HepG2 (cell line): Measurements from ENCODE around the gene SRSF1. TPM values are rescaled to one million over a fixed set of nuclear protein-coding genes. Genes with fewer than 3 reads are reported as not detected.
A peak's percentile ranks its signal among the peaks of the same experiment; 100 is the strongest.

Experiments
- ATAD3A ChIP-seq: sonication (generic); formaldehyde crosslinking; IDR thresholded peaks from 2 replicates; pipeline ENCODE4 v1.4.0; 2020; ENCODE audit warnings: missing genetic modification reagents
- GATAD1 ChIP-seq: IDR thresholded peaks from 2 replicates; pipeline ENCODE4 v1.6.1; 2016; ENCODE audit warnings: missing genetic modification reagents, missing compliant biosample characterization
- GLMP ChIP-seq: sonication (generic); formaldehyde crosslinking; IDR thresholded peaks from 2 replicates; pipeline ENCODE4 v1.9.0; 2021; ENCODE audit warnings: missing genetic modification reagents, mild to moderate bottlenecking, borderline replicate concordance
- JUN ChIP-seq: sonication (generic); formaldehyde crosslinking; IDR thresholded peaks from 2 replicates; pipeline ENCODE4 v1.4.0; 2020; ENCODE audit warnings: mild to moderate bottlenecking, missing genetic modification reagents
- MYC ChIP-seq: sonication (generic); formaldehyde crosslinking; IDR thresholded peaks from 2 replicates; pipeline ENCODE4 v1.9.0; 2021; ENCODE audit warnings: missing genetic modification reagents, borderline replicate concordance
- NFYB ChIP-seq: sonication (generic); formaldehyde crosslinking; IDR thresholded peaks from 2 replicates; pipeline ENCODE4 v1.4.0; 2020; ENCODE audit warnings: missing genetic modification reagents
- SALL1 ChIP-seq: sonication (generic); formaldehyde crosslinking; IDR thresholded peaks from 2 replicates; pipeline ENCODE4 v1.8.0; 2022; ENCODE audit warnings: mild to moderate bottlenecking, missing genetic modification reagents
- SP1 ChIP-seq, 2 experiments: fragments of 450-650 bp in 1 of 2; sonication (generic) in 1 of 2; formaldehyde crosslinking in 1 of 2; IDR thresholded peaks; 2 replicates each; pipeline versions ENCODE4 v1.4.0 to v1.6.1; 2016 to 2020; ENCODE audit warnings: missing genetic modification reagents in 1 of 2
- TBP ChIP-seq: sonication (generic); formaldehyde crosslinking; IDR thresholded peaks from 2 replicates; pipeline ENCODE4 v1.5.0; 2020; ENCODE audit warnings: missing genetic modification reagents
- XBP1 ChIP-seq: sonication (generic); formaldehyde crosslinking; IDR thresholded peaks from 2 replicates; pipeline ENCODE4 v1.5.0; 2020; ENCODE audit warnings: missing genetic modification reagents
- ZNF609 ChIP-seq: sonication (generic); formaldehyde crosslinking; IDR thresholded peaks from 2 replicates; pipeline ENCODE4 v1.4.0; 2020; ENCODE audit warnings: mild to moderate bottlenecking, missing genetic modification reagents, borderline replicate concordance
- ZNF7 ChIP-seq: IDR thresholded peaks from 2 replicates; pipeline ENCODE4 v1.6.1; 2016; ENCODE audit warnings: missing biosample characterization, missing genetic modification reagents
- ZNF841 ChIP-seq: sonication (generic); formaldehyde crosslinking; IDR thresholded peaks from 2 replicates; pipeline ENCODE4 v1.8.1; 2023; ENCODE audit warnings: missing genetic modification reagents, borderline replicate concordance
- polyA plus RNA-seq, 8 experiments: library from polyadenylated mRNA; depleted of rRNA in 3 of 8; stranded (reverse) in 7 of 8; unstranded in 1 of 8; fragments of >200 nt; fragmentation: Illumina TruSeq in 4 of 8; extraction: Trizol in 4 of 8; gene quantifications; 2 replicates each; pipeline versions ENCODE4 v1.2.1 to v1.2.3, GENCODE V29; 2011 to 2016; ENCODE audit warnings: low read depth in 4 of 8, missing spikeins in 1 of 8, mixed read lengths in 1 of 8; ENCODE audit not compliant: insufficient read depth in 1 of 8
- total RNA-seq, 5 experiments: library from RNA; depleted of rRNA; stranded (reverse); fragments of >200 nt; fragmentation: Illumina TruSeq; extraction: Trizol; gene quantifications; 2 replicates each; pipeline ENCODE4 v1.2.3, GENCODE V29; 2016; ENCODE audit warnings: low read depth in 1 of 5
- TF ChIP-seq, protein P1 (sequence below): conservative IDR thresholded peaks from 2 replicates; pipeline ENCODE4 v1.6.1; 2018; ENCODE audit warnings: missing genetic modification reagents
- TF ChIP-seq, protein P2 (sequence below): sonication (generic); formaldehyde crosslinking; IDR thresholded peaks from 2 replicates; pipeline ENCODE4 v1.5.0; 2020; ENCODE audit warnings: missing genetic modification reagents
- TF ChIP-seq, protein P3 (sequence below): sonication (generic); formaldehyde crosslinking; IDR thresholded peaks from 2 replicates; pipeline ENCODE4 v1.4.0; 2020; ENCODE audit warnings: missing genetic modification reagents, borderline replicate concordance

The SRSF1 gene
- total and polyA plus RNA-seq, 2 of the 13 experiments (the other 11 are each of a cell fraction or from before 2014, with no cell fraction given) = 142 to 445 TPM

DNA sequence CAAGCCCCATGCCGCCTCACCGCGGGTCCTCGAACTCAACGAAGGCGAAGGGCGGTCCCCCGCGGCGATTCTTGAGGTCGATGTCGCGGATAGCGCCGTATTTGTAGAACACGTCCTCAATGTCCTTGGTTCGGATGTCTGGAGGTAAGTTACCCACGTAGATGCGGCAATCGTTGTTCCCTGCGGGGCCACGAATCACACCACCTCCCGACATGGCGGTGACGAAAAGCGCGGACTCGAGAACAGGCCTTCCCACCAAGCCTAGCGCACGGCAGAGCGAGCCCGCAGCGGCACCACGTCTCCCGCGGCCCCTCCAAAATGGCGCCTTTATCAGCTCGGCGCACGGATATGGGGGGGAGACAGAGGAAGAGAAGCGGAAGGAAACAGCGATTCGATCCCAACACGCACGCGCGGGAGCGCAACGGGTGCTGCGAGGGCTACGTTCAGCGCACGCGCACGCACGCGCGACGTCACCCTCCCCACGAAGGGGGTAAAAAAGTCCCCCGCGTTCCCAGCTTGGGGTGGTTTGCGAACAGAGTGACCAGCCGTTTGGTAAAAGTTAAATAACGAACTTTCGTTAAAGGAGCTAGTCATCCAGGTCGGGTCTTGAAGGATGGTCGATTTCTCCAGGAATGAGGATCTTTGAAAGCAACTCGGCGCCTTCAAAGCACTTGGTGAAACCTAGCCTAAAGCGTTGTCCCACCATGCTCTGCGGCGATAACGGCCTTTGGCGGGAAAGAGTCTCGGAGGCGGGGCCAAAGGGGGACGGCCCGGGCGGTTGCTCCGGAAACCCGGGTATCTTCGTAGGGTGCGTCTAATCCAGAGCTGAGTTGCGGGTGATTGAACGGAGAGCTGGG, at the start of gene SRSF1 (continued):
- TF ChIP-seq, protein P1, sequence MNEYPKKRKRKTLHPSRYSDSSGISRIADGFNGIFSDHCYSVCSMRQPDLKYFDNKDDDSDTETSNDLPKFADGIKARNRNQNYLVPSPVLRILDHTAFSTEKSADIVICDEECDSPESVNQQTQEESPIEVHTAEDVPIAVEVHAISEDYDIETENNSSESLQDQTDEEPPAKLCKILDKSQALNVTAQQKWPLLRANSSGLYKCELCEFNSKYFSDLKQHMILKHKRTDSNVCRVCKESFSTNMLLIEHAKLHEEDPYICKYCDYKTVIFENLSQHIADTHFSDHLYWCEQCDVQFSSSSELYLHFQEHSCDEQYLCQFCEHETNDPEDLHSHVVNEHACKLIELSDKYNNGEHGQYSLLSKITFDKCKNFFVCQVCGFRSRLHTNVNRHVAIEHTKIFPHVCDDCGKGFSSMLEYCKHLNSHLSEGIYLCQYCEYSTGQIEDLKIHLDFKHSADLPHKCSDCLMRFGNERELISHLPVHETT (CRISPR knock-in tag) = 0 out of 2 replicates have a peak, but pooled peaks have one; percentile 71
- TF ChIP-seq NFYB (CRISPR knock-in tag) (peak; percentile 24), JUN (CRISPR knock-in tag) (peak; percentile 69), SALL1 (CRISPR knock-in tag) (peak; percentile 85), ATAD3A (CRISPR knock-in tag) (0 out of 2 replicates have a peak, but pooled peaks have one; percentile 15), ZNF7 (CRISPR knock-in tag) (no peak), ZNF841 (CRISPR knock-in tag) (peak; percentile 80; the same call in 1 of the 2 replicates), GATAD1 (CRISPR knock-in tag) (peak; percentile 94), MYC (CRISPR knock-in tag) (peak; percentile 93), TBP (CRISPR knock-in tag) (0 out of 2 replicates have a peak, but pooled peaks have one; percentile 43), ZNF609 (peak; percentile 70), XBP1 (CRISPR knock-in tag) (no peak), SP1 (IDR thresholded peaks at IDR 0.05) (no peak), SP1 (CRISPR knock-in tag; IDR thresholded peaks at IDR 0.05) (peak; percentile 64; the same call in 1 of the 2 replicates), GLMP (no peak)
- TF ChIP-seq, protein P2, sequence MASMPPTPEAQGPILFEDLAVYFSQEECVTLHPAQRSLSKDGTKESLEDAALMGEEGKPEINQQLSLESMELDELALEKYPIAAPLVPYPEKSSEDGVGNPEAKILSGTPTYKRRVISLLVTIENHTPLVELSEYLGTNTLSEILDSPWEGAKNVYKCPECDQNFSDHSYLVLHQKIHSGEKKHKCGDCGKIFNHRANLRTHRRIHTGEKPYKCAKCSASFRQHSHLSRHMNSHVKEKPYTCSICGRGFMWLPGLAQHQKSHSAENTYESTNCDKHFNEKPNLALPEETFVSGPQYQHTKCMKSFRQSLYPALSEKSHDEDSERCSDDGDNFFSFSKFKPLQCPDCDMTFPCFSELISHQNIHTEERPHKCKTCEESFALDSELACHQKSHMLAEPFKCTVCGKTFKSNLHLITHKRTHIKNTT (CRISPR knock-in tag) = 0 out of 2 replicates have a peak, but pooled peaks have one; percentile 54
- TF ChIP-seq, protein P3, sequence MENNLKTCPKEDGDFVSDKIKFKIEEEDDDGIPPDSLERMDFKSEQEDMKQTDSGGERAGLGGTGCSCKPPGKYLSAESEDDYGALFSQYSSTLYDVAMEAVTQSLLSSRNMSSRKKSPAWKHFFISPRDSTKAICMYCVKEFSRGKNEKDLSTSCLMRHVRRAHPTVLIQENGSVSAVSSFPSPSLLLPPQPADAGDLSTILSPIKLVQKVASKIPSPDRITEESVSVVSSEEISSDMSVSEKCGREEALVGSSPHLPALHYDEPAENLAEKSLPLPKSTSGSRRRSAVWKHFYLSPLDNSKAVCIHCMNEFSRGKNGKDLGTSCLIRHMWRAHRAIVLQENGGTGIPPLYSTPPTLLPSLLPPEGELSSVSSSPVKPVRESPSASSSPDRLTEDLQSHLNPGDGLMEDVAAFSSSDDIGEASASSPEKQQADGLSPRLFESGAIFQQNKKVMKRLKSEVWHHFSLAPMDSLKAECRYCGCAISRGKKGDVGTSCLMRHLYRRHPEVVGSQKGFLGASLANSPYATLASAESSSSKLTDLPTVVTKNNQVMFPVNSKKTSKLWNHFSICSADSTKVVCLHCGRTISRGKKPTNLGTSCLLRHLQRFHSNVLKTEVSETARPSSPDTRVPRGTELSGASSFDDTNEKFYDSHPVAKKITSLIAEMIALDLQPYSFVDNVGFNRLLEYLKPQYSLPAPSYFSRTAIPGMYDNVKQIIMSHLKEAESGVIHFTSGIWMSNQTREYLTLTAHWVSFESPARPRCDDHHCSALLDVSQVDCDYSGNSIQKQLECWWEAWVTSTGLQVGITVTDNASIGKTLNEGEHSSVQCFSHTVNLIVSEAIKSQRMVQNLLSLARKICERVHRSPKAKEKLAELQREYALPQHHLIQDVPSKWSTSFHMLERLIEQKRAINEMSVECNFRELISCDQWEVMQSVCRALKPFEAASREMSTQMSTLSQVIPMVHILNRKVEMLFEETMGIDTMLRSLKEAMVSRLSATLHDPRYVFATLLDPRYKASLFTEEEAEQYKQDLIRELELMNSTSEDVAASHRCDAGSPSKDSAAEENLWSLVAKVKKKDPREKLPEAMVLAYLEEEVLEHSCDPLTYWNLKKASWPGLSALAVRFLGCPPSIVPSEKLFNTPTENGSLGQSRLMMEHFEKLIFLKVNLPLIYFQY (CRISPR knock-in tag) = peak; percentile 77
